Ascending aorta (tissue), 2 donors: Measurements from ENCODE around the gene TBC1D19. TPM values are rescaled to one million over a fixed set of nuclear protein-coding genes. Genes with fewer than 3 reads are reported as not detected.

Experiments
- DNase-seq, 2 donors: peaks; one replicate each; pipeline ENCODE4 v3.0.0-alpha.2; 2019; ENCODE audit warnings: low spot score in 2 of 2
- H3K27ac ChIP-seq, 2 donors: fragments of 200-600 bp; sonication (generic); one replicate each; pipeline ENCODE4 v1.5.1; 2016 to 2017; ENCODE audit warnings: mild to moderate bottlenecking in 1 of 2
- H3K27me3 ChIP-seq: fragments of 200-600 bp; sonication (generic); one replicate; pipeline ENCODE4 v1.5.1; 2017
- H3K36me3 ChIP-seq, 2 donors: fragments of 200-600 bp; sonication (generic); one replicate each; pipeline ENCODE4 v1.5.1; 2016
- H3K4me1 ChIP-seq, 2 donors: fragments of 200-600 bp; sonication (generic); one replicate each; pipeline ENCODE4 v1.5.1; 2016 to 2017; ENCODE audit warnings: mild to moderate bottlenecking in 1 of 2
- H3K4me3 ChIP-seq, 2 donors: fragments of 200-600 bp; sonication (generic); one replicate each; pipeline ENCODE4 v1.5.1; 2016 to 2017; ENCODE audit warnings: mild to moderate bottlenecking in 1 of 2
- H3K9me3 ChIP-seq, 2 donors: fragments of 200-600 bp; sonication (generic); one replicate each; pipeline ENCODE4 v1.5.1; 2016
- CTCF ChIP-seq, 3 experiments: fragments of 200-600 bp in 2 of 3; fragments of 450-650 bp in 1 of 3; sonication (generic) in 2 of 3; IDR thresholded peaks; one replicate each; pipeline ENCODE4 v1.5.1; 2016 to 2019; ENCODE audit warnings: antibody characterized with exemption in 3 of 3, mild to moderate bottlenecking in 1 of 3, moderate library complexity in 1 of 3
- intact Hi-C: fragments of 100-400 bp; cut with DNase I; formaldehyde crosslinking; loops from one replicate; pipeline ENCODE4 v1.15.1; 2023
- total RNA-seq: library from RNA; depleted of rRNA; stranded (reverse); fragments of >200 nt; gene quantifications from one replicate; pipeline ENCODE4 v1.1.0, GENCODE V29; 2016

Gene TBC1D19
- total RNA-seq, 1 donor from 2014 or later: 18.1 TPM

- intact Hi-C loops: no loop called here
- no peak for TF ChIP-seq CTCF (IDR thresholded peaks at IDR 0.05)
- Histone ChIP-seq H3K4me3 (no peak overlapping the region), H3K27me3 (no peaks in the 10 kb centered on the region), H3K4me1 (no peaks in the 10 kb centered on the region), H3K36me3 (peaks cover 0 to 2% of the 10 kb centered on the region in 2 donors), H3K9me3 (no peaks in the 10 kb centered on the region), H3K27ac (no peak overlapping the region)
- no peak for DNase-seq
These were observed 182.3 kb downstream of the TBC1D19 start for GRCh38 chr4:26766141-26766540.

GRCh38 chr4:26772096-26772873, 188.4 kb downstream of the TBC1D19 start:
- H3K4me1 ChIP-seq: no peaks in the 10 kb centered on the region
- intact Hi-C loops: no loop called here
- no peak for DNase-seq
- TF ChIP-seq CTCF (IDR thresholded peaks at IDR 0.05): no peak
- H3K27me3 ChIP-seq: no peaks in the 10 kb centered on the region
- H3K36me3 ChIP-seq: peaks cover 0 to 18% of the 10 kb centered on the region in 2 donors
- peaks cover 6 to 8% of the 10 kb centered on the region in 2 donors for H3K9me3 ChIP-seq
- no peak overlapping the region for H3K27ac ChIP-seq
- no peak overlapping the region for H3K4me3 ChIP-seq

DNA sequence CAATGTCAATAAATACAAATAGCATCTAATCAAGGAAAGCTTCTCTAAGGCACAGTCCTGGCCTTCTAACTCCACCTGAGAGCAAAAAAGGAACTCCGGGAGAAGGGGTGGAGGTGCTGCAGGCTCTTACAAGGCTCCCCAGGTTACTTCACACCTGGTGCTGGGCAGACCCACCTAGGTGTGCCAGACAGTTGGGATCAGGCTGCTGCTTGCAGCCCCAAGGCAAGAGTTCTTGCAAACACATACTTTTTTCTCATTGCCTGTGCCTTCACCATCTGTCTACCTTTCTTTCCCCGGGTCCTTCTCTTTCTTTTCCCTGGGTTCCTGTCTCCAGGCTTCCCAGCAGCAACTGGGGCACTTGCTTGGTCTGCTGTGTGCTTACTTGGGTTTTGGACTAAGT, 195.3 kb downstream of the TBC1D19 start:
- Histone ChIP-seq H3K9me3 (peaks cover 0 to 2% of the 10 kb centered on the region in 2 donors), H3K4me1 (peaks cover 0 to 15% of the 10 kb centered on the region in 2 donors), H3K36me3 (peaks cover 0 to 2% of the 10 kb centered on the region in 2 donors), H3K4me3 (no peak overlapping the region), H3K27ac (no peak overlapping the region), H3K27me3 (no peaks in the 10 kb centered on the region)
- intact Hi-C loops: no loop called here
- no peak for TF ChIP-seq CTCF (IDR thresholded peaks at IDR 0.05)
- no peak for DNase-seq

DNA sequence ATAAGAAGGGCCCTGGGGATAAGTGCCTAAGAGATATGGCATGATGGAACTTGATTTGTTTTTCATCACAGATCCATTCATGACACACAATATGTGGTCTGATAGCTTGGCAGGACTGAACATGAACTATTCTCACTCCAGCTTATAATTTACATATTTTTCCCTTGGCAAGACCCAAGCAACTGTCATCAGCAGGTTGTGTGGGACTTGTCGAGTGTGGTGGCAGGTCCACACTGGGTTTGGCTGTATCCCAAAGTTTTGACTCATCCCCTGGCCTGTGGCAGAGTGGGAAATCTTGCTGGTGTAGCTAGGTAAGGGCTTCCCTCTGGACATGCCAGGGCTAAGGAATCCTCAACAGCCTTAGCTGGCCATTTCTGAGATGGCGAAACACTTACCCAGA, 195.8 kb downstream of the TBC1D19 start:
- Histone ChIP-seq H3K36me3 (no peaks in the 10 kb centered on the region), H3K4me3 (no peak overlapping the region), H3K4me1 (peaks cover 0 to 15% of the 10 kb centered on the region in 2 donors), H3K9me3 (no peaks in the 10 kb centered on the region), H3K27me3 (no peaks in the 10 kb centered on the region), H3K27ac (peak overlapping the region; percentile 15 to 32)
- no peak for TF ChIP-seq CTCF (IDR thresholded peaks at IDR 0.05)
- DNase-seq: no peak
- intact Hi-C loops: no loop called here

- peak overlapping the region; percentile 32 to 42 for H3K27ac ChIP-seq
- no peak overlapping the region for H3K4me3 ChIP-seq
- H3K4me1 ChIP-seq: peaks cover 0 to 15% of the 10 kb centered on the region in 2 donors
- no peak for DNase-seq
- intact Hi-C loops: no loop called here
- no peaks in the 10 kb centered on the region for H3K36me3 ChIP-seq
- H3K27me3 ChIP-seq: no peaks in the 10 kb centered on the region
- TF ChIP-seq CTCF (IDR thresholded peaks at IDR 0.05): no peak
- no peaks in the 10 kb centered on the region for H3K9me3 ChIP-seq
These were observed 196.7 kb downstream of the TBC1D19 start for GRCh38 chr4:26780539-26780938.
